HCT116 (cell line): ENCODE measurements around the gene CTNNA1.

Source experiments
- JUND ChIP-seq: IDR thresholded peaks from 2 replicates; pipeline ENCODE4 v1.6.1; 2012
- POLR2A ChIP-seq: IDR thresholded peaks from 2 replicates; pipeline ENCODE4 v1.7.0; 2011; ENCODE audit warnings: borderline replicate concordance; ENCODE audit not compliant: insufficient read depth, insufficient read length; ENCODE audit errors: extremely low read depth
- RAD21 ChIP-seq: IDR thresholded peaks from 2 replicates; pipeline ENCODE4 v1.6.1; 2012; ENCODE audit warnings: low read depth, mild to moderate bottlenecking
- SP1 ChIP-seq: IDR thresholded peaks from 2 replicates; pipeline ENCODE4 v1.6.1; 2012; ENCODE audit warnings: low read depth
- ZNF274 ChIP-seq: fragments of 200-500 bp; sonication (Bioruptor generic); IDR thresholded peaks from 2 replicates; pipeline ENCODE4 v1.6.1; 2014; ENCODE audit warnings: mild to moderate bottlenecking, low read depth, low read length, inconsistent platforms
- TF ChIP-seq, protein P1 (sequence below), 3 experiments: fragments of 200-600 bp in 1 of 3; sonication (generic) in 1 of 3; IDR thresholded peaks in 2 of 3; conservative IDR thresholded peaks in 1 of 3; 2 replicates each; pipeline ENCODE4 v1.5.1; 2012 to 2017; ENCODE audit warnings: low read depth in 2 of 3, low read length in 2 of 3, antibody characterized with exemption in 1 of 3, borderline replicate concordance in 1 of 3, control low read depth in 1 of 3, mild to moderate bottlenecking in 1 of 3, mixed read lengths in 1 of 3, mixed run types in 1 of 3, moderate library complexity in 1 of 3; ENCODE audit not compliant: insufficient read depth in 1 of 3

DNA sequence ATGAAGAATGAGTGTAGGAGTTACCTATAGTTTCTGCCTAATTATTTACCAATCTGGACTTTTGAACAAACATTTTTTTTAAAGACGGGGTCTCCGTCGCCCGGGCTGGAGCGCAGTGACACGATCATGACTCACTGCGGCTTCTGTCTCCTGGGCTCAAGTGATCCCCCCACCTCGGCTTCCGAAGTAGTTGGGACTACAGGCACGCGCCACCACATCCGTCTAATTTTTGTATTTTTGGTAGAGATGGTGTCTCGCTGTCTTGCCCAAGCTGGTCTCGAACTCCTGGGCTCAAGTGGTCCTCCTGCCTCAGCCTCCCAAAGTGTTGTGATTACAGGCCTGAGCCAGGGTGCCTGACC, 1.5 kb downstream of the CTNNA1 start:
- TF ChIP-seq, protein P1, sequence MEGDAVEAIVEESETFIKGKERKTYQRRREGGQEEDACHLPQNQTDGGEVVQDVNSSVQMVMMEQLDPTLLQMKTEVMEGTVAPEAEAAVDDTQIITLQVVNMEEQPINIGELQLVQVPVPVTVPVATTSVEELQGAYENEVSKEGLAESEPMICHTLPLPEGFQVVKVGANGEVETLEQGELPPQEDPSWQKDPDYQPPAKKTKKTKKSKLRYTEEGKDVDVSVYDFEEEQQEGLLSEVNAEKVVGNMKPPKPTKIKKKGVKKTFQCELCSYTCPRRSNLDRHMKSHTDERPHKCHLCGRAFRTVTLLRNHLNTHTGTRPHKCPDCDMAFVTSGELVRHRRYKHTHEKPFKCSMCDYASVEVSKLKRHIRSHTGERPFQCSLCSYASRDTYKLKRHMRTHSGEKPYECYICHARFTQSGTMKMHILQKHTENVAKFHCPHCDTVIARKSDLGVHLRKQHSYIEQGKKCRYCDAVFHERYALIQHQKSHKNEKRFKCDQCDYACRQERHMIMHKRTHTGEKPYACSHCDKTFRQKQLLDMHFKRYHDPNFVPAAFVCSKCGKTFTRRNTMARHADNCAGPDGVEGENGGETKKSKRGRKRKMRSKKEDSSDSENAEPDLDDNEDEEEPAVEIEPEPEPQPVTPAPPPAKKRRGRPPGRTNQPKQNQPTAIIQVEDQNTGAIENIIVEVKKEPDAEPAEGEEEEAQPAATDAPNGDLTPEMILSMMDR (IDR thresholded peaks at IDR 0.05 in 2 of 3, conservative IDR thresholded peaks at IDR 0.05 in 1 of 3; ENCODE audit: borderline replicate concordance in 1 of 3, insufficient read depth in 1 of 3, low read depth in 2 of 3, low read length in 2 of 3): no peak
- no peak for TF ChIP-seq ZNF274
- no peak for TF ChIP-seq JUND
- no peak for TF ChIP-seq POLR2A
- no peak for TF ChIP-seq SP1
- TF ChIP-seq RAD21: no peak
